22Rv1 (cell line): ENCODE measurements around the gene PTPRJ.

Source experiments
- CTCF ChIP-seq: fragments of 450-650 bp; IDR thresholded peaks from 2 replicates; pipeline ENCODE4 v1.5.1; 2017; ENCODE audit warnings: mild to moderate bottlenecking
- ZFX ChIP-seq: fragments of 450-650 bp; IDR thresholded peaks from 2 replicates; pipeline ENCODE4 v1.6.1; 2017; ENCODE audit warnings: antibody characterized with exemption, borderline replicate concordance

GRCh38 chr11:47997063-47998053, 17.0 kb downstream of the PTPRJ start:
- TF ChIP-seq CTCF (no peak), ZFX (no peak)
